NCI-H2029 (cell line): Measurements from ENCODE around the gene PSMB7.

Experiments
- DNase-seq: peaks from one replicate; lab custom pipeline; 2025; lab: John Stamatoyannopoulos, UW

The PSMB7 gene

GRCh38 chr9:124345751-124346281 lies 69.4 kb downstream of the PSMB7 start:
- DNase-seq = no peak

- no peak for DNase-seq
These were observed 70.2 kb downstream of the PSMB7 start for GRCh38 chr9:124345063-124345462.

GRCh38 chr9:124344291-124345050 lies 70.8 kb downstream of the PSMB7 start:
- no peak for DNase-seq

DNA sequence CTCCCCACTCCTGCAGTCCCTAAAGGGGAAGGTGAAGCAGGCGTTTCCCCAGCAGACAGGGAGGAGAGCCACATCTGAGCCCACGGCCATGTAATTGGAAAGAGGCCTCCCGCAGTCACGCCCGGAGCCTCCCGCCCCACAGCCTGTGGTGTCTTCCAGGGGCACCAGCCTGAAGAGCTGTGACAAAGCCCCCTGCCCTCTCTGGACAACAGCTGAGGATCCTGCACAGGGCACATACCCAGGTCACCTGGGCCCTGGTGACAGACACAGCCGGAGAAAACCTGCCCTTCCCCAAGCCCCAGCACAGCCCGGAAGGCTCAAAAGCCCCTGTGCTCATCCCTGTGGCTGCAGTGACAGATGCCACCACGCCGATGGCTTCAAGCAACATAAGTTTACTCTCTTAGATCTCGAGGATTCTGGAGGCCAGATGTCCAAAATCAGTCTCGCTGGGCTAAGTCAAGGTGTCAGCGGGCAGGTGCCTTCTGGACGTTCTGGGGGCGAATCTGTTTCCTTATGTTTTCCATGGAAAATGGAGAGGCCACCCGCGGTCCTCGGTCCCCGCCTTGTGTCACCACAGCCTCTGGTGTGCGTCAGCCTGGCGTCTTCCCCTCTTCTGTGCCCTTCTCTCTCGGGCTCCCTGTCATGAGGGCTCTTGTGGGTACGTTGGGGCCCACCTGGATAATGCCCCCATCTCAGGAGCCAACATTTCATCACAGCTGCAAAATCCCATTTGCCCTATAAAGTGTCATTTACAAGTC lies 71.5 kb downstream of the PSMB7 start:
- no peak for DNase-seq

DNA sequence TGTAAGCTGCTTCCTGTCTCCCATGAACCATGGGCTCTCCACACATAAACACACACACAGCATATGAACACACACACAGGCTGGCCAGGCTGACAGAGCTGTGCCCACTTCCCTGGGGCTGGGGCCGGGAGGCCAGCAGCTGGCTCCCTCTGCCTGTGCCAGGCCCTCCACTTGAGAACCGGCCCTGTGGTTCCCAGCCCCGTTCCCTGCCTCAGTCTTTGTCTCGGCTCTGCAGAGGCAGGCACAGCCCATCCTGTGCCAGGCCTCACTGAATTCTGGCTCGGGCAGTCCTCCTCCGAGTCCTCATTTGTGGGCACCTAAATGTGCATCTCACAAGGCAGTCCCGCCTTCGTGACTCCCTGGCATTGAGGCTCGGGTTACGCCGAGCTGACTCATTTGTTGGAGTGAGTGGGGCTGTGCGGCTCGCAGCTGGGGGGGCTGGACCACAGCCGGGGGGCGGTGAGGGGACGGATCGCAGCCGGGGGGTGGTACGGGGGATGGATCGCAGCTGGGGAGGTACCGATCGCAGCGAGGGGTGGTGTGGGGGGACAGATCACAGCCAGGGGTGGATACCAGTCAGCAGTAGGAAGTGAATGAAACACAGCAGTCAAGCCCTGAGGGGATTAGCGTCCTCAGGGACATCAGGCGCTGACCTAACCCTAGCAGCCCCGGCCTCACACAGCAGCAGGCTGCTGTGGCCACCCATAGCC lies 72.3 kb downstream of the PSMB7 start:
- DNase-seq = peak; percentile 84

DNA sequence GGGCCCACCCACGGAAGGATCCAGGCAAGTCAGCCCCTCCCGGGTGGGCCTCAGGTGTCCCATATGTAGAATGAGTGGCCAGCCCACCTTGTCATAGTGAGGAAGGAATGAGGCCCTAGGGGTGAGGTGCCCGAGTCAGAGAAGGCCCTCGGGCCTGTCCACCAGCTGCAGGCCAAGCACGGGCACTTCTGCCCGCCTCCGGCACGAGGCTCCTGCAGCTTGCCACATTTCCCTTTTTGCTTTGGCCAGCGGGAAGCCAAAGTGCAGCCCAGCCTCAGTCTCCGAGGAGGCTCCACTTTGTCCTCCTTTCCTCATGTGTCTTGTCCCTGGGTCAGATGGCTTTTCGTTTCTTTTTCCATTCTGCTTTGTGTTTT lies 72.9 kb downstream of the PSMB7 start:
- no peak for DNase-seq

GRCh38 chr9:124341455-124342170 lies 73.6 kb downstream of the PSMB7 start:
- DNase-seq = no peak

DNA sequence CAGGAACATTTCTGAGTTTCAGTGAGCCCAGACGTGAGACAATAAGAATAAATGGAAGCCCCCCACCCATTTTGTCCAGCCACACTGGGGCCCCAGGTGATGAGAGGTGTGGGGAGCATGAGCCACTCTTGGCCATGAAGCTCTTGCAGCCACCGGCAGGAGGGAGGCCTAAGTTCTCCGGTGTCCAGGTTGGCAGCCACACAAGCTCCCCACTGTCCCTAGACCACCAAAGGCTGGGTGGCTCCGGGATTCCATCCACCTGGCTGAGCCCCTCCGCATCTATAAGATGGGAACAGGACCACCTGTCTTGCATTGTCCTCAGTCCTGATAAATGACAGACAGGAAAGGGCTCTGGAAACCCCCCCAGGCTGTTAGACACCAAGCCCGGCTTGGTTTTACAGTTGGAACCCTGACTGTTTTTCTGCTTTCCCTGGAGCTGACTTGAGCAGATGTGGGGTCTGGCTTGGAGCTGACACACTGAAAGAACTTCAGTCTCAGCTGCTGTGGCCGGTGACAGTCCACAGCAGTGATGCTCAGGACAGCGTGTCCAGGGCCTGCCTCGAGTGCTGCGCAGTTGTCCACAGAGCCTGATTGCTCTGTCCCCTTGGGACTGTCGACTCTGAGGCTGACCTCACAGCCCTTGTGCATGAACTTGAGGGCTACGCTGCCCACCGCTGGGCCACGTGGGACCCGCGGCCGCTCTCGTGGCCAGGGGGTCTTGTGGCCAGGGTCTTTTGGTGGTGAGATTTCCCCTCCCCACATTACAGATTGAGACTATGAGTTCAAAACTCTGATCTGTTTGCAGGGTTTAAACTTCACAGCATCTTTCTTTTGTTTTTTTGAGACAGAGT lies 74.8 kb downstream of the PSMB7 start:
- DNase-seq = no peak

- DNase-seq = no peak
These were observed 75.6 kb downstream of the PSMB7 start for GRCh38 chr9:124339603-124340146.

GRCh38 chr9:124337562-124337961 lies 77.7 kb downstream of the PSMB7 start:
- no peak for DNase-seq

GRCh38 chr9:124335320-124335707 lies 79.9 kb downstream of the PSMB7 start:
- DNase-seq = no peak

DNA sequence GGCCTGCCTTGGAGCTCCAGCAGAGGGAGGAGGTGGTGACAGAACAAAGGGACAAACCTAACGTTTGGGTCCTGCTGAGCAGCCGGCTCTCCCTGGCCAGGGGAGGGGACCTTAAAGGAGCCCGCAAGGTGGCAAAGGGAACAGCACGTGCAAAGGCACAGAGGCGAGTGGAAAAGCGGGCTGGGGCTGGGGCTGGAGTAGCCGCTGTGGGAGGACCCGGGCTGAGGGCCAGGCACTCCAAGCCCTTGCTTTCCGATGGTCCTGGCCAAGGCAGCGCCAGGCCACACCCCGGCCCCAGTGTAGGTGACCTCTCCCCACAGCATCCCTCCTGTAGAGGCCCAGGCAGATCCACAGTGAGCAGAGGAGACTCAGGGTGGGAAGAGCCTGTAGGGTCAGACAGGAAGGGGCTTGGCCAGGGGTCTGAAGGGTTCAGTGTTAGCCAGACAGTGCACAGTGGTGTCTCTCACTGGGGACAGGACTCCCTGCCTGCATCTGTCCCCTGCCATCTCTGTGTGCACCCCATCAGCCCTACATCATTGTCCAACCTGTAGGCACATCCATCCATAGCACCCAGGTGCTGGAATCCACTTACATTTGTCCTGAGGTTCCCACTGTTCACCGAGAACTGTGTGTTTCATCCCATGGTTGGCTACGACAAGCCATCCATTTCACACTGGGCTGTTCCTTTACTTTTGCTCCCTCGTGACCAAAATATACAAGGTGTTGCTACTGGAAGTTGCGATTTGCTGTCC lies 80.5 kb downstream of the PSMB7 start:
- DNase-seq = no peak

GRCh38 chr9:124333203-124333579 lies 82.1 kb downstream of the PSMB7 start:
- DNase-seq = no peak

- DNase-seq = no peak
These were observed 82.7 kb downstream of the PSMB7 start for GRCh38 chr9:124332361-124333202.

GRCh38 chr9:124331580-124331979 lies 83.7 kb downstream of the PSMB7 start:
- DNase-seq = no peak

DNA sequence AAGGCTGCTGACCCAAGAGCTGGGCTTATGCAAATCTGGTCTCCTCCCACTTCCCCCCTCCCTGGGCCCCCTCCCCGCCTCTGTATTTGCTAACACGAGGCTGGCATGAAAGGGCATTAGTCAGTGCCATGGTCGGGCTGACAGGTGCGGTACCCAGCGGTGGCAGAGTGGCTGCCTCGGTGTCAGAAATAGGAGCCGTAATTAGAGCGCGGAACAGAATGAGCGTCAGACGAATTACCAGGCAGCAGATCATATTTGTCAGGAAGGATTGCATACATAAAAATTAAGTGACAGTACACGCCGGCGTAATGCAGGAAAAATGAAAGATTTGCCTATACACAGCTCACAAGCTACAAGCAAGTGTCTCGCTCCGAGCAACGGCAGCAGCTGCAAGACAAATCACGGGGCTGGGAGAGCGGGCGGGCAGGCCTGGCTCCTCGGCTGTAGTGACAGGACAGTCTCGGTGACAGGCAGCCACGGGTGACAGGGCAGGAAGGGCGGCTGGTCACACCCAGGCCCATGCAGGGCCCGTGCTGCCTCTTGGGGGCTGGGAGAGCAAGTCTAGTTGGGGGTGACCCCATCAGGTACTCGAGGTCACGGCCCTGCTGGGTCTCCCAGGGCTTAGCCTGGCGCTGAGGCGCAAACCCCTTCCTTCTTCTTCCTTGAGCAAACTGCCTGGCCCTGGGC lies 85.1 kb downstream of the PSMB7 start:
- no peak for DNase-seq

DNA sequence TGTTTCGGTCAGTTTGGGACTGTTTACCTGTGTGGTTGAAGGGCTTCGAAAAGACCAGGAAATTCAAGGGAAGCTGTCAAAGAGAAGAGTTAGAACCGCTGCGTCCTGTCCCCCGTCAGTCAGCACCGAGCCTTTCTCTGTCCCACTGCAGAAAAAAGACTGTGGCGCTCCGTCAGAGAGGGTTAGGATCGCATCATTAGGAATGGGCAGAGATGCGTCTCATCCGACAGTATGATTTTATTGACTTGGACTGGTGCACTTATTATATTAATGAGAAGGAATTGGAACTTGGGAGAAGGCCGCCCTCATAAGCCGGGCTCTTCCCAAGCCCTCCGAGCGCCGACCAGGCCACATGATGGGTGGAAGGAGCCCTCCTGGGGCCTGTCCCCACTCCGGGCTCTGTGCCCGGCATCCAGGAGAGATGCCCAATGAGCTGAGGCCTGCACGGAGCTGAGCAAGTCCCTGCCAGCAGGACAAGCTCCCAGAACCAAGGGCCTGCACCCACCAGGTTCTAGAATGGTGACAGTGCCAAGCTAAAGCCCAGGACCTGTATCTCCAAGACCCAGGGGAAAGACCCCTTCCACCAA lies 85.9 kb downstream of the PSMB7 start:
- DNase-seq = no peak

DNA sequence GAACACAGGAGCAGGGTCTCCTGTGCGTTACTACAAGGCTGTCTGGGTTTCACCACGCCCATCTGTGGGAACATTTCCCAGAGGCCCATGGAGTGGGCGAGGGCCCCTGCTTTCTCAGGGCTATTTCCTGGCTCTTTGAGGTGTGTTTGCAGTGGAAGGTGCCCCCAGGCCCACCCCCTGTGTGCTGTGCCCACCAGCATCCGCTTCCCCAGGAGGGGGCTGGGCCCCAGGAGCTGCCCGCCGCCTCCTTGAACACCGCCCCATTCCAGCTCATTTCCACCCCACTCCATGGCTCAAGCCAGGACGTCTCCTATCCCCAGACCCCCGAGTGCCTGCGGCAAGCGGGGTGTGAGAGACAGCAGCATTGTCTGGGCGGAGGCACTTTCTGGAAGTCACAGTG lies 87.0 kb downstream of the PSMB7 start:
- DNase-seq = no peak
